ENCODE measurements around the gene ZNRD2.

Gene ZNRD2

GRCh38 chr11:65549096-65549495, 21.2 kb upstream of the ZNRD2 start:
- no peak for TF ChIP-seq CTCF (IDR thresholded peaks at IDR 0.05)
- H3K27ac ChIP-seq, result no peak overlapping the region

GRCh38 chr11:65551572-65552387, 18.5 kb upstream of the ZNRD2 start:
- TF ChIP-seq ZFX (IDR thresholded peaks at IDR 0.05; ENCODE audit: borderline replicate concordance) (no peak), CTCF (IDR thresholded peaks at IDR 0.05) (peak; percentile 65)
- peak overlapping the region; percentile 61 for H3K27ac ChIP-seq

GRCh38 chr11:65552388-65552951, 17.8 kb upstream of the ZNRD2 start:
- H3K27ac ChIP-seq, result no peak overlapping the region
- TF ChIP-seq CTCF (IDR thresholded peaks at IDR 0.05) (peak; percentile 22; the same call in 1 of the 2 replicates), ZFX (IDR thresholded peaks at IDR 0.05; ENCODE audit: borderline replicate concordance) (no peak)

GRCh38 chr11:65553301-65554001, 16.8 kb upstream of the ZNRD2 start:
- no peak for TF ChIP-seq ZFX (IDR thresholded peaks at IDR 0.05; ENCODE audit: borderline replicate concordance)
- no peak for TF ChIP-seq CTCF (IDR thresholded peaks at IDR 0.05)
- no peak overlapping the region for H3K27ac ChIP-seq

GRCh38 chr11:65554057-65554818, 16.0 kb upstream of the ZNRD2 start:
- H3K27ac ChIP-seq, result no peak overlapping the region
- TF ChIP-seq CTCF (IDR thresholded peaks at IDR 0.05), result no peak
- no peak for TF ChIP-seq ZFX (IDR thresholded peaks at IDR 0.05; ENCODE audit: borderline replicate concordance)

GRCh38 chr11:65554842-65555430, 15.3 kb upstream of the ZNRD2 start:
- H3K27ac ChIP-seq, result no peak overlapping the region
- no peak for TF ChIP-seq ZFX (IDR thresholded peaks at IDR 0.05; ENCODE audit: borderline replicate concordance)
- no peak for TF ChIP-seq CTCF (IDR thresholded peaks at IDR 0.05)
